Natural killer cell (primary cell): ENCODE data around the gene DSTN. TPM values are rescaled to one million over a fixed set of nuclear protein-coding genes. Genes with fewer than 3 reads are reported as not detected.

Source experiments
- ATAC-seq, 3 donors: fragments of 150-1000 bp in 2 of 3; fragments of 200-7000 bp in 1 of 3; cut with Tn5 transposase; 1 replicate in 1 of 3; 2 replicates in 2 of 3; pipeline ENCODE4 v1.10.0; 2021; ENCODE audit warnings: mild to moderate bottlenecking in 2 of 3, moderate library complexity in 2 of 3
- DNase-seq, 2 donors: peaks; one replicate each; pipeline versions ENCODE4 v3.0.0 to v3.0.0-alpha.2; 2013 to 2021; ENCODE audit warnings: mixed read lengths in 1 of 2
- H3K27ac ChIP-seq: one replicate; pipeline ENCODE4 v1.5.1; 2013; ENCODE audit warnings: mild to moderate bottlenecking, low read length
- H3K27me3 ChIP-seq: one replicate; pipeline ENCODE4 v1.6.1; 2013; ENCODE audit warnings: low read length; ENCODE audit not compliant: control insufficient read depth, insufficient read depth
- H3K36me3 ChIP-seq: one replicate; pipeline ENCODE4 v1.6.1; 2013; ENCODE audit warnings: low read length; ENCODE audit not compliant: control insufficient read depth, insufficient read depth
- H3K4me1 ChIP-seq: one replicate; pipeline ENCODE4 v1.6.1; 2013; ENCODE audit warnings: low read length; ENCODE audit not compliant: control insufficient read depth, insufficient read depth
- H3K4me3 ChIP-seq: one replicate; pipeline ENCODE4 v1.5.1; 2013; ENCODE audit warnings: low read length
- H3K9me3 ChIP-seq: one replicate; pipeline ENCODE4 v1.6.1; 2013; ENCODE audit warnings: low read length; ENCODE audit not compliant: control insufficient read depth, insufficient read depth
- H3K27ac Mint-ChIP-seq, 2 donors: one replicate each; pipeline ENCODE4 v1.8.0; 2022; ENCODE audit warnings: mild to moderate bottlenecking in 2 of 2, mixed read lengths in 2 of 2, moderate library complexity in 1 of 2
- H3K27me3 Mint-ChIP-seq, 2 donors: one replicate each; pipeline ENCODE4 v1.8.0; 2022; ENCODE audit warnings: low read depth in 2 of 2, mixed read lengths in 2 of 2
- H3K36me3 Mint-ChIP-seq: one replicate; pipeline ENCODE4 v1.8.0; 2022; ENCODE audit warnings: mixed read lengths
- H3K4me1 Mint-ChIP-seq, 2 donors: one replicate each; pipeline ENCODE4 v1.8.0; 2022; ENCODE audit warnings: mixed read lengths in 2 of 2
- H3K4me3 Mint-ChIP-seq: one replicate; pipeline ENCODE4 v1.8.0; 2022; ENCODE audit warnings: mild to moderate bottlenecking, moderate library complexity, mixed read lengths
- H3K9me3 Mint-ChIP-seq, 2 donors: one replicate each; pipeline ENCODE4 v1.8.0; 2022; ENCODE audit warnings: mixed read lengths in 2 of 2
- CTCF ChIP-seq: fragments of 200-600 bp; IDR thresholded peaks from one replicate; pipeline ENCODE4 v1.8.0; 2022; ENCODE audit warnings: antibody characterized with exemption
- WGBS: methylation state at CpG from one replicate; pipeline ENCODE4 v1.1.7; 2013; ENCODE audit warnings: missing lambda C conversion rate; ENCODE audit not compliant: insufficient coverage; 5-methylcytosine and 5-hydroxymethylcytosine counted together
- intact Hi-C: fragments of 100-400 bp; cut with micrococcal nuclease; formaldehyde crosslinking; loops from one replicate; pipeline ENCODE4 v1.14.2; 2022
- total RNA-seq, 4 donors: library from RNA; stranded (reverse); fragments of 120-200 nt in 1 of 4; gene quantifications; one replicate each; pipeline versions ENCODE4 v1.2.3 to v1.2.4, GENCODE V29; 2013 to 2022

Gene DSTN
- total RNA-seq, 3 donors from 2014 or later (not counting 1 experiment from before 2014, with no cell fraction given): 47.5 to 73.5 (median 70.0) TPM

GRCh38 chr20:17611290-17611539 lies 41.3 kb downstream of the DSTN start:
- H3K27ac Mint-ChIP-seq: peak overlapping the region; percentile 98
- DNase-seq: peak in 1 of 2 donors; percentile 44

GRCh38 chr20:17611540-17612286 lies 41.8 kb downstream of the DSTN start:
- no peak overlapping the region for H3K4me3 ChIP-seq
- 67% methylated on average over 24 of the region's 26 CpGs for WGBS
- no peak for DNase-seq

More at GRCh38 chr20:17611290-17611539, 41.3 kb downstream of the DSTN start:
- Histone ChIP-seq H3K27ac (peak overlapping the region; percentile 94), H3K4me1 (peaks cover 67% of the 10 kb centered on the region), H3K27me3 (no peaks in the 10 kb centered on the region), H3K9me3 (no peaks in the 10 kb centered on the region), H3K4me3 (no peak overlapping the region), H3K36me3 (peaks cover 8% of the 10 kb centered on the region)
- no peak overlapping the region for H3K4me3 Mint-ChIP-seq
- 73% methylated on average over 6 of the region's 6 CpGs for WGBS
- peaks cover 41 to 59% of the 10 kb centered on the region in 2 donors for H3K4me1 Mint-ChIP-seq
- no peak for ATAC-seq
- TF ChIP-seq CTCF: peak; percentile 17
- H3K36me3 Mint-ChIP-seq: no peaks in the 10 kb centered on the region
- no peaks in the 10 kb centered on the region for H3K27me3 Mint-ChIP-seq
- intact Hi-C loops: loop anchor here (5.0 kb wide), 1 partner anchor 71 kb away; the partner anchor contains the start of gene RRBP1
- no peaks in the 10 kb centered on the region for H3K9me3 Mint-ChIP-seq

GRCh38 chr20:17612287-17612991 lies 42.6 kb downstream of the DSTN start:
- TF ChIP-seq CTCF: no peak
- ATAC-seq (peak; percentile 75 to 87 (median 78)), DNase-seq (peak; percentile 67 to 78)
- 28% methylated on average over 16 of the region's 16 CpGs for WGBS
- peaks cover 41 to 59% of the 10 kb centered on the region in 2 donors for H3K4me1 Mint-ChIP-seq
- intact Hi-C loops: loop anchor here (1.0 to 5.0 kb wide), 3 partner anchors 42 to 107 kb away; partner anchors contain the start of genes DSTN and RRBP1
- Histone ChIP-seq H3K36me3 (peaks cover 16% of the 10 kb centered on the region), H3K4me1 (peaks cover 74% of the 10 kb centered on the region), H3K27me3 (no peaks in the 10 kb centered on the region), H3K27ac (peak overlapping the region; percentile 94), H3K9me3 (no peaks in the 10 kb centered on the region), H3K4me3 (no peak overlapping the region)
- H3K9me3 Mint-ChIP-seq: no peaks in the 10 kb centered on the region
- H3K36me3 Mint-ChIP-seq: no peaks in the 10 kb centered on the region
- H3K27me3 Mint-ChIP-seq: no peaks in the 10 kb centered on the region
- peak overlapping the region; percentile 88 for H3K4me3 Mint-ChIP-seq
- peak overlapping the region; percentile 98 for H3K27ac Mint-ChIP-seq

More at GRCh38 chr20:17611540-17612286, 41.8 kb downstream of the DSTN start:
- H3K36me3 Mint-ChIP-seq: no peaks in the 10 kb centered on the region
- peaks cover 41 to 59% of the 10 kb centered on the region in 2 donors for H3K4me1 Mint-ChIP-seq
- Histone ChIP-seq H3K4me1 (peaks cover 67% of the 10 kb centered on the region), H3K27me3 (no peaks in the 10 kb centered on the region), H3K9me3 (no peaks in the 10 kb centered on the region), H3K27ac (peak overlapping the region; percentile 94), H3K36me3 (peaks cover 12% of the 10 kb centered on the region)
- ATAC-seq: peak in 1 of 3 donors; percentile 2
- peak; percentile 1 for TF ChIP-seq CTCF
- no peaks in the 10 kb centered on the region for H3K27me3 Mint-ChIP-seq
- H3K4me3 Mint-ChIP-seq: peak overlapping the region; percentile 13
- peak overlapping the region; percentile 98 for H3K27ac Mint-ChIP-seq
- intact Hi-C loops: loop anchor here (1.0 to 5.0 kb wide), 3 partner anchors 41 to 106 kb away; partner anchors contain the start of genes DSTN and RRBP1
- H3K9me3 Mint-ChIP-seq: no peaks in the 10 kb centered on the region
